IPS-NIHi7 (cell line): Measurements from ENCODE around the gene TJP3.
A peak's percentile ranks its signal among the peaks of the same experiment; 100 is the strongest.

Experiments
- DNase-seq: peaks from one replicate; pipeline ENCODE4 v3.0.0; 2012; ENCODE audit warnings: mixed read lengths; ENCODE audit errors: extremely low spot score

The TJP3 gene

GRCh38 chr19:3710265-3710812, 2.2 kb downstream of the TJP3 start:
- DNase-seq, result peak; percentile 50

GRCh38 chr19:3712663-3713611, 4.8 kb downstream of the TJP3 start:
- no peak for DNase-seq

DNA sequence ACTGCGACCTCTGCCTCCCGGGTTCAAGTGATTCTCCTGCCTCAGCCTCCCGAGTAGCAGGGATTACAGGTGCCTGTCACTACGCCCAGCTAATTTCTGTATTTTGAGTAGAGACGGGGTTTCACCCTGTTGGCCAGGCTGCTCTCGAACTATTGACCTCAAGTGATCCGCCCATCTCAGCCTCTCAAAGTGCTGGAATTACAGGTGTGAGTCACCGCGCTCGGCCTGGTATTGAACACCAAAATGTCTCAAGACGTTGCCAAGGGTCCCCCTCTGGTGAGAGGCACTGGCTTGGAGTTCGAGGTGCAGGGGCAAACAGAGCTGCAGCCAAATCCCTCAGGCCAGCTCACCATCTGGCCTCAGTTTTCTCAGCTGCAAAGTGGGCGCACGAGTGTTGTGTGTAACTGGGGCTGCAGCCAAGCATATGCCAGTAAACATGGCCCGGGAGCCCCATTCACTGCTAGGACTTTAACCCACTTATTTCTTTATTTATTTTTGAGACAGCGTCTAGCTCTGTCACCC, 8.0 kb downstream of the TJP3 start:
- no peak for DNase-seq

- DNase-seq, result no peak
These were observed 11.7 kb downstream of the TJP3 start for GRCh38 chr19:3719868-3720267.

- no peak for DNase-seq
These were observed 12.2 kb downstream of the TJP3 start for GRCh38 chr19:3720349-3720917.

- DNase-seq, result peak; percentile 98
These were observed 13.1 kb downstream of the TJP3 start for GRCh38 chr19:3721131-3721886.

GRCh38 chr19:3721887-3722442, 13.8 kb downstream of the TJP3 start:
- DNase-seq, result no peak

GRCh38 chr19:3722443-3723109, 14.4 kb downstream of the TJP3 start:
- DNase-seq, result peak; percentile 88

- DNase-seq, result peak; percentile 3
These were observed 14.9 kb downstream of the TJP3 start for GRCh38 chr19:3723110-3723488.

GRCh38 chr19:3723883-3724282, 15.7 kb downstream of the TJP3 start:
- peak; percentile 13 for DNase-seq

DNA sequence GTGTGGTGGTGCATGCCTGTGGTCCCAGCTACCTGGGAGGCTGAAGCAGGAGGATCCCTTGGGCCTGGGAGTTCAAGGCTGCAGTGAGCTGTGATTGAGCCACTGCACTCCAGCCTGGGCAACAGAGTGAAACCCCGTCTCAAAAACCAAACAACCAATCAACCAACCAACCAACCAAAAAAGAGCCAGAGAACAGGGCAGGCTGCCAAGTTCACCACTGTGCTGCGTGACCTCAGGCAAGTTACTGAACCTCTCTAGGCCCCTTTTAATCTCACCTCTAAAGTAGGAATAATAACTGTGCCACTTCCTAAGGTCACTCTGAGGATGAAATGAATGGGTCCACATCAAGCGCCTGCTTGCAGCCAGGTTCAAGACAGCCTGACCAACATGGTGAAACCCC, 16.9 kb downstream of the TJP3 start:
- no peak for DNase-seq

GRCh38 chr19:3725640-3726310, 17.6 kb downstream of the TJP3 start:
- peak; percentile 68 for DNase-seq

GRCh38 chr19:3730457-3730958, 22.3 kb downstream of the TJP3 start:
- no peak for DNase-seq

DNA sequence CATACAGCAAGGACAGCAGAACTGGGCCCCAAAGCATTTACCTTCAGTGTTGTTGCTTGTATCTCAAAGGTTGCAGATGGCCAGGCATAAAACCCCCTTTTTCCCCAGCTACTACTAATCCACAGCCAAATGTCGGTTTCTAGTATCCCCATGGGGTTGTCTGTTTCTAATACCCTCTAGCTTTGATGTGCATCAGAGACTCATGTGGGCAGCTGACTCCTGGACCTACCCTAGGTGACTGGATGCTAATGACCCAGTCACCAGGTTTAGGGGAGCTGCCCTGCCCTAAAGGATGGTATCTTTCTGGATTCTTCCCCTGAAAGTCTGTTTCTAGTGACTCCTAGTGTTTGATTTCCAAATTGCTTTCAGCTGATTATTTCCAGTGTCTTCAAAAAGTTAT, 23.9 kb downstream of the TJP3 start:
- DNase-seq, result no peak

DNA sequence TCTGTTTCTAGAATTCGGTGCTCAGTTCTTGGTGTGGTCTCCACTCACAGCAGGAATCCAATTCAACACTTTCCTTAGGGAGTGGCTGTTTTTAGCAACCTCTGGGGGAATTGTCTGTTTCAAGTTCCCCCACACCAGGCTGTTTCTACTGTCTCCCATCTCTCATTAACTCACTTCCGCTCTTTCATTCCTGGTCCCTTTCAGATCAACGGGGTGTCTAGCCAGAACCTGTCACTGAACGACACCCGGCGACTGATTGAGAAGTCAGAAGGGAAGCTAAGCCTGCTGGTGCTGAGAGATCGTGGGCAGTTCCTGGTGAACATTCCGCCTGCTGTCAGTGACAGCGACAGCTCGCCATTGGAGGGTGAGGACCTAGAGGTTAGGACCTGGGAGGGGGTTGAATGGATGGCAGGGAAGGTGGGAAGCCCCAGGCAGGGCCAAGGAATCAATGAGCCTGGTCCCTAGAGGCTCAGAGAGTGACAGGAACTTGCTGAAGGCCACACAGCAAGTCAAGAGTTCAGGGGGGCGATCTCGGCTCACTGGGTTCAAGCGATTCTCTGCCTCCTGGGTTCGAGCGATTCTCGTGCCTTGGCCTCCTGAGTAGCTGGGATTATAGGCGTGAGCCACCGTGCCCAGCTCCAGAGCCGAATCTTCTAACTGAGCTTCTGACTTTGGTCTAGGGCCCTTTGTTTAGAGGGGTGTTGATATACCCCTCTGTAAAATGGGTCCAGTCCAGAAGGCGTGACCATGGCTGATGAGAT, 25.5 kb downstream of the TJP3 start:
- DNase-seq, result no peak

GRCh38 chr19:3734310-3734600, 26.1 kb downstream of the TJP3 start:
- no peak for DNase-seq

- no peak for DNase-seq
These were observed 28.0 kb downstream of the TJP3 start for GRCh38 chr19:3736106-3736724.

GRCh38 chr19:3737487-3738205, 29.5 kb downstream of the TJP3 start:
- no peak for DNase-seq
